ENCODE measurements around the gene CACNA1G.
A peak's percentile ranks its signal among the peaks of the same experiment; 100 is the strongest.

CACNA1G gene

GRCh38 chr17:50547736-50548083, 12.8 kb upstream of the CACNA1G start:
- peak overlapping the region; percentile 85 for H3K27ac ChIP-seq
- TF ChIP-seq ZFX (IDR thresholded peaks at IDR 0.05; ENCODE audit: borderline replicate concordance) = no peak
- TF ChIP-seq CTCF (IDR thresholded peaks at IDR 0.05) = no peak

GRCh38 chr17:50548831-50549230, 11.7 kb upstream of the CACNA1G start:
- TF ChIP-seq ZFX (IDR thresholded peaks at IDR 0.05; ENCODE audit: borderline replicate concordance) (no peak), CTCF (IDR thresholded peaks at IDR 0.05) (no peak)
- peak overlapping the region; percentile 85 for H3K27ac ChIP-seq

GRCh38 chr17:50549256-50549941, 11.1 kb upstream of the CACNA1G start:
- TF ChIP-seq ZFX (IDR thresholded peaks at IDR 0.05; ENCODE audit: borderline replicate concordance) (no peak), CTCF (IDR thresholded peaks at IDR 0.05) (no peak)

GRCh38 chr17:50549969-50550368, 10.5 kb upstream of the CACNA1G start:
- H3K27ac ChIP-seq = no peak overlapping the region
- TF ChIP-seq ZFX (IDR thresholded peaks at IDR 0.05; ENCODE audit: borderline replicate concordance) = no peak
- no peak for TF ChIP-seq CTCF (IDR thresholded peaks at IDR 0.05)

More at GRCh38 chr17:50549256-50549941, 11.1 kb upstream of the CACNA1G start:
- no peak overlapping the region for H3K27ac ChIP-seq

- H3K27ac ChIP-seq = no peak overlapping the region
- TF ChIP-seq CTCF (IDR thresholded peaks at IDR 0.05) (peak; percentile 60), ZFX (IDR thresholded peaks at IDR 0.05; ENCODE audit: borderline replicate concordance) (no peak)
Measured at GRCh38 chr17:50550661-50551432, 9.7 kb upstream of the CACNA1G start.

GRCh38 chr17:50551433-50551815, 9.1 kb upstream of the CACNA1G start:
- no peak for TF ChIP-seq ZFX (IDR thresholded peaks at IDR 0.05; ENCODE audit: borderline replicate concordance)
- no peak for TF ChIP-seq CTCF (IDR thresholded peaks at IDR 0.05)
- H3K27ac ChIP-seq = no peak overlapping the region

- TF ChIP-seq CTCF (IDR thresholded peaks at IDR 0.05) (no peak), ZFX (IDR thresholded peaks at IDR 0.05; ENCODE audit: borderline replicate concordance) (no peak)
- H3K27ac ChIP-seq = no peak overlapping the region
Measured at GRCh38 chr17:50551884-50552283, 8.6 kb upstream of the CACNA1G start.

Data from 22Rv1 (cell line).